Mammary epithelial cell (primary cell): ENCODE data around the gene EXOG.

ENCODE experiments used
- EZH2 ChIP-seq: IDR thresholded peaks from 2 replicates; pipeline ENCODE4 v1.6.1; 2012; ENCODE audit warnings: low read length, inconsistent platforms, borderline replicate concordance
- TF ChIP-seq, protein P1 (sequence below), 2 donors: IDR thresholded peaks in 1 of 2; conservative IDR thresholded peaks in 1 of 2; 2 replicates each; pipeline ENCODE4 v1.5.1; 2011 to 2012; ENCODE audit warnings: inconsistent platforms in 2 of 2, low read length in 2 of 2, mild to moderate bottlenecking in 2 of 2, control low read depth in 1 of 2, low read depth in 1 of 2; ENCODE audit not compliant: insufficient read depth in 1 of 2; ENCODE audit errors: extremely low read depth in 1 of 2

GRCh38 chr3:38480930-38481329 lies 15.2 kb upstream of the EXOG start:
- TF ChIP-seq, protein P1, sequence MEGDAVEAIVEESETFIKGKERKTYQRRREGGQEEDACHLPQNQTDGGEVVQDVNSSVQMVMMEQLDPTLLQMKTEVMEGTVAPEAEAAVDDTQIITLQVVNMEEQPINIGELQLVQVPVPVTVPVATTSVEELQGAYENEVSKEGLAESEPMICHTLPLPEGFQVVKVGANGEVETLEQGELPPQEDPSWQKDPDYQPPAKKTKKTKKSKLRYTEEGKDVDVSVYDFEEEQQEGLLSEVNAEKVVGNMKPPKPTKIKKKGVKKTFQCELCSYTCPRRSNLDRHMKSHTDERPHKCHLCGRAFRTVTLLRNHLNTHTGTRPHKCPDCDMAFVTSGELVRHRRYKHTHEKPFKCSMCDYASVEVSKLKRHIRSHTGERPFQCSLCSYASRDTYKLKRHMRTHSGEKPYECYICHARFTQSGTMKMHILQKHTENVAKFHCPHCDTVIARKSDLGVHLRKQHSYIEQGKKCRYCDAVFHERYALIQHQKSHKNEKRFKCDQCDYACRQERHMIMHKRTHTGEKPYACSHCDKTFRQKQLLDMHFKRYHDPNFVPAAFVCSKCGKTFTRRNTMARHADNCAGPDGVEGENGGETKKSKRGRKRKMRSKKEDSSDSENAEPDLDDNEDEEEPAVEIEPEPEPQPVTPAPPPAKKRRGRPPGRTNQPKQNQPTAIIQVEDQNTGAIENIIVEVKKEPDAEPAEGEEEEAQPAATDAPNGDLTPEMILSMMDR (conservative IDR thresholded peaks at IDR 0.05 in 1 of 2, IDR thresholded peaks at IDR 0.05 in 1 of 2; ENCODE audit: extremely low read depth in 1 of 2, insufficient read depth in 1 of 2, low read depth in 1 of 2, low read length in 2 of 2), result no peak
- TF ChIP-seq EZH2, result no peak
